ENCODE results near the gene GAA.

Gene GAA

GRCh38 chr17:80099291-80100034, 1.9 kb upstream of the GAA start:
- peaks cover 0 to 14% (median 0%) of the 10 kb centered on the region in 11 experiments; a peak in 3 of 22 replicates for H3K36me3 ChIP-seq
- no peak for TF ChIP-seq Cebpa-rat (IDR thresholded peaks at IDR 0.05)
- H3K27ac ChIP-seq: no peak overlapping the region
- no peak overlapping the region for H3K4me3 ChIP-seq
- H4K20me1 ChIP-seq: peaks cover 0 to 23% (median 0%) of the 10 kb centered on the region in 11 experiments; a peak in 5 of 22 replicates
- peaks cover 24 to 43% (median 33%) of the 10 kb centered on the region in 10 experiments for H3K4me1 ChIP-seq
- no peaks in the 10 kb centered on the region for H3K27me3 ChIP-seq
- H3K9me3 ChIP-seq (replicated peaks in 1 of 11): no peaks in the 10 kb centered on the region
- peak overlapping the region in 1 of 11 experiments; percentile 6; a peak in 1 of 22 replicates for H3K9ac ChIP-seq
- peak overlapping the region in 10 of 11 experiments; percentile 89 to 99 (median 94); a peak in 14 of 22 replicates for H3K4me2 ChIP-seq

- no peaks in the 10 kb centered on the region for H3K9me3 ChIP-seq (replicated peaks in 1 of 11)
- H3K4me2 ChIP-seq: peak overlapping the region; percentile 89 to 99 (median 94)
- H3K4me3 ChIP-seq: no peak overlapping the region
- no peaks in the 10 kb centered on the region for H3K27me3 ChIP-seq
- TF ChIP-seq Cebpa-rat (IDR thresholded peaks at IDR 0.05): no peak
- peaks cover 0 to 19% (median 0%) of the 10 kb centered on the region in 11 experiments; a peak in 3 of 22 replicates for H3K36me3 ChIP-seq
- peak overlapping the region in 3 of 11 experiments; percentile 6 to 90 (median 19); a peak in 3 of 22 replicates for H3K9ac ChIP-seq
- peaks cover 24 to 40% (median 34%) of the 10 kb centered on the region in 10 experiments for H3K4me1 ChIP-seq
- no peak overlapping the region for H3K27ac ChIP-seq
- peaks cover 0 to 28% (median 0%) of the 10 kb centered on the region in 11 experiments; a peak in 5 of 22 replicates for H4K20me1 ChIP-seq
Measured at GRCh38 chr17:80100035-80100323, 1.4 kb upstream of the GAA start.

- peaks cover 0 to 45% (median 0%) of the 10 kb centered on the region in 11 experiments; a peak in 5 of 22 replicates for H4K20me1 ChIP-seq
- peak overlapping the region; percentile 82 to 94 (median 92) for H3K9ac ChIP-seq
- H3K4me1 ChIP-seq: peaks cover 24 to 47% (median 38%) of the 10 kb centered on the region in 10 experiments
- peaks cover 0 to 38% (median 0%) of the 10 kb centered on the region in 11 experiments; a peak in 6 of 22 replicates for H3K36me3 ChIP-seq
- no peaks in the 10 kb centered on the region for H3K9me3 ChIP-seq (replicated peaks in 1 of 11)
- H3K27ac ChIP-seq: peak overlapping the region; percentile 80 to 91 (median 88)
- H3K4me3 ChIP-seq: peak overlapping the region; percentile 76 to 97 (median 94)
- peak overlapping the region; percentile 90 to 99 (median 97) for H3K4me2 ChIP-seq
- H3K27me3 ChIP-seq: no peaks in the 10 kb centered on the region
- no peak for TF ChIP-seq Cebpa-rat (IDR thresholded peaks at IDR 0.05)
Measured at GRCh38 chr17:80101946-80102663, 724 bp downstream of the GAA start.

GRCh38 chr17:80102664-80103448, 1.5 kb downstream of the GAA start:
- Histone ChIP-seq H3K9me3 (replicated peaks in 1 of 11) (no peaks in the 10 kb centered on the region), H3K36me3 (peaks cover 0 to 45% (median 0%) of the 10 kb centered on the region in 11 experiments; a peak in 6 of 22 replicates), H3K27ac (0 out of 22 replicates have a peak overlapping the region, but pooled peaks of 1 of the 11 experiments have one; percentile 89), H3K4me3 (peak overlapping the region; percentile 76 to 97 (median 94)), H3K4me1 (peaks cover 24 to 47% (median 38%) of the 10 kb centered on the region in 10 experiments), H3K9ac (peak overlapping the region; percentile 82 to 94 (median 92); a peak in 19 of 22 replicates), H3K4me2 (peak overlapping the region; percentile 90 to 99 (median 97)), H4K20me1 (peaks cover 0 to 51% (median 0%) of the 10 kb centered on the region in 11 experiments; a peak in 5 of 22 replicates), H3K27me3 (no peaks in the 10 kb centered on the region)
- no peak for TF ChIP-seq Cebpa-rat (IDR thresholded peaks at IDR 0.05)

- Histone ChIP-seq H3K4me2 (peak overlapping the region in 10 of 11 experiments; percentile 90 to 99 (median 98); a peak in 14 of 22 replicates), H3K9me3 (replicated peaks in 1 of 11) (no peaks in the 10 kb centered on the region), H4K20me1 (peaks cover 0 to 58% (median 0%) of the 10 kb centered on the region in 11 experiments; a peak in 5 of 22 replicates), H3K27me3 (no peaks in the 10 kb centered on the region), H3K27ac (no peak overlapping the region), H3K4me1 (peaks cover 24 to 47% (median 38%) of the 10 kb centered on the region in 10 experiments), H3K36me3 (peaks cover 0 to 52% (median 0%) of the 10 kb centered on the region in 11 experiments; a peak in 6 of 22 replicates), H3K4me3 (no peak overlapping the region), H3K9ac (peak overlapping the region in 2 of 11 experiments; percentile 93 to 94; a peak in 2 of 22 replicates)
- no peak for TF ChIP-seq Cebpa-rat (IDR thresholded peaks at IDR 0.05)
Measured at GRCh38 chr17:80103449-80104085, 2.2 kb downstream of the GAA start.

GRCh38 chr17:80104321-80104955, 3.1 kb downstream of the GAA start:
- Histone ChIP-seq H3K9me3 (replicated peaks in 1 of 11) (no peaks in the 10 kb centered on the region), H3K4me3 (no peak overlapping the region), H3K36me3 (peaks cover 0 to 61% (median 0%) of the 10 kb centered on the region in 11 experiments; a peak in 6 of 22 replicates), H4K20me1 (peaks cover 0 to 64% (median 0%) of the 10 kb centered on the region in 11 experiments; a peak in 5 of 22 replicates), H3K27me3 (no peaks in the 10 kb centered on the region), H3K4me2 (0 out of 22 replicates have a peak overlapping the region, but pooled peaks of 2 of the 11 experiments have one; percentile 99), H3K4me1 (peaks cover 24 to 44% (median 38%) of the 10 kb centered on the region in 10 experiments), H3K9ac (0 out of 22 replicates have a peak overlapping the region, but pooled peaks of 3 of the 11 experiments have one; percentile 6 to 15 (median 9)), H3K27ac (no peak overlapping the region)
- no peak for TF ChIP-seq Cebpa-rat (IDR thresholded peaks at IDR 0.05)

- TF ChIP-seq Cebpa-rat (IDR thresholded peaks at IDR 0.05): no peak
- Histone ChIP-seq H3K4me2 (no peak overlapping the region), H3K4me1 (peaks cover 22 to 38% (median 35%) of the 10 kb centered on the region in 10 experiments), H3K27ac (no peak overlapping the region), H3K27me3 (no peaks in the 10 kb centered on the region), H4K20me1 (peaks cover 0 to 68% (median 3%) of the 10 kb centered on the region in 11 experiments; a peak in 7 of 22 replicates), H3K9me3 (replicated peaks in 1 of 11) (no peaks in the 10 kb centered on the region), H3K9ac (0 out of 22 replicates have a peak overlapping the region, but pooled peaks of 2 of the 11 experiments have one; percentile 6 to 9), H3K36me3 (peaks cover 0 to 66% (median 0%) of the 10 kb centered on the region in 11 experiments; a peak in 6 of 22 replicates), H3K4me3 (no peak overlapping the region)
Measured at GRCh38 chr17:80104956-80105375, 3.6 kb downstream of the GAA start.
